Hepatocyte (in vitro differentiated cells): ENCODE results near the gene MST1R.

Experiments used
- EZH2 ChIP-seq: fragments of 200-600 bp; sonication (generic); IDR thresholded peaks from 2 replicates; pipeline ENCODE4 v1.6.1; 2016; ENCODE audit warnings: antibody characterized with exemption, mild to moderate bottlenecking, borderline replicate concordance
- EZH2phosphoT487 ChIP-seq: fragments of 200-600 bp; sonication (generic); IDR thresholded peaks from one replicate; pipeline ENCODE4 v1.6.1; 2018; ENCODE audit warnings: antibody characterized with exemption, mild to moderate bottlenecking, low read depth, moderate library complexity; ENCODE audit not compliant: unreplicated experiment, severe bottlenecking
- TF ChIP-seq, protein P1 (sequence below): fragments of 200-600 bp; sonication (generic); IDR thresholded peaks from 2 replicates; pipeline ENCODE4 v1.5.1; 2016; ENCODE audit warnings: antibody characterized with exemption, mild to moderate bottlenecking; ENCODE audit not compliant: poor library complexity

DNA sequence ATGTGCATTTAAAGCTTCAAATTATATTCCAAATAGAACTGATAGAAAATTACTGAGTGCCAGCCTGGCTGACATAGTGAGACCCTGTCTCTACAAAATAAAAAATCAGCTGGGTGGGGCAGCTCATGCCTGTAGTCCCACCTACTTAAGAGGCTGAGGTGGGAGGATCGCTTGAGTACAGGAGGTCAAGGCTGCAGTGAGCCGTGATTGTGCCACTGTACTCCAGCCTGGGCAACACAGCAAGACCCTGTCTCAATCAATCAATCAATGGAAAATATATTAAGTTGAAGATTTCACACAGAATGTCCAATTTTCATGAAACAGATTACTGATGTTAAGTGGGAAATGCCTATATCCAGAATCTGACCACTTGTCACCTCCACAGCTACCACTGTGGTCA is 21.8 kb upstream of the MST1R start:
- TF ChIP-seq, protein P1, sequence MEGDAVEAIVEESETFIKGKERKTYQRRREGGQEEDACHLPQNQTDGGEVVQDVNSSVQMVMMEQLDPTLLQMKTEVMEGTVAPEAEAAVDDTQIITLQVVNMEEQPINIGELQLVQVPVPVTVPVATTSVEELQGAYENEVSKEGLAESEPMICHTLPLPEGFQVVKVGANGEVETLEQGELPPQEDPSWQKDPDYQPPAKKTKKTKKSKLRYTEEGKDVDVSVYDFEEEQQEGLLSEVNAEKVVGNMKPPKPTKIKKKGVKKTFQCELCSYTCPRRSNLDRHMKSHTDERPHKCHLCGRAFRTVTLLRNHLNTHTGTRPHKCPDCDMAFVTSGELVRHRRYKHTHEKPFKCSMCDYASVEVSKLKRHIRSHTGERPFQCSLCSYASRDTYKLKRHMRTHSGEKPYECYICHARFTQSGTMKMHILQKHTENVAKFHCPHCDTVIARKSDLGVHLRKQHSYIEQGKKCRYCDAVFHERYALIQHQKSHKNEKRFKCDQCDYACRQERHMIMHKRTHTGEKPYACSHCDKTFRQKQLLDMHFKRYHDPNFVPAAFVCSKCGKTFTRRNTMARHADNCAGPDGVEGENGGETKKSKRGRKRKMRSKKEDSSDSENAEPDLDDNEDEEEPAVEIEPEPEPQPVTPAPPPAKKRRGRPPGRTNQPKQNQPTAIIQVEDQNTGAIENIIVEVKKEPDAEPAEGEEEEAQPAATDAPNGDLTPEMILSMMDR = no peak
- TF ChIP-seq EZH2 = no peak
- no peak for TF ChIP-seq EZH2phosphoT487
